Parathyroid adenoma (tissue), 2 donors: Measurements from ENCODE around the gene GPC6.

Source experiments
- H2AFZ ChIP-seq: fragments of 300-600 bp; sonication (generic); one replicate; pipeline ENCODE4 v1.7.0; 2017; ENCODE audit warnings: antibody characterized with exemption, mild to moderate bottlenecking
- H3K27ac ChIP-seq: fragments of 300-600 bp; sonication (generic); one replicate; pipeline ENCODE4 v1.7.0; 2017
- H3K27me3 ChIP-seq: fragments of 300-600 bp; sonication (generic); one replicate; pipeline ENCODE4 v1.7.0; 2017; ENCODE audit warnings: low read length; ENCODE audit not compliant: control insufficient read depth, insufficient read depth
- H3K36me3 ChIP-seq: fragments of 300-600 bp; sonication (generic); one replicate; pipeline ENCODE4 v1.7.0; 2017; ENCODE audit warnings: low read length; ENCODE audit not compliant: control insufficient read depth, insufficient read depth
- H3K4me1 ChIP-seq: fragments of 300-600 bp; sonication (generic); one replicate; pipeline ENCODE4 v1.7.0; 2017; ENCODE audit warnings: control low read depth
- H3K4me2 ChIP-seq: fragments of 300-600 bp; sonication (generic); one replicate; pipeline ENCODE4 v1.7.0; 2017; ENCODE audit warnings: low read length
- H3K4me3 ChIP-seq: fragments of 300-600 bp; sonication (generic); one replicate; pipeline ENCODE4 v1.7.0; 2017; ENCODE audit warnings: low read depth, low read length
- H3K79me2 ChIP-seq: fragments of 300-600 bp; sonication (generic); one replicate; pipeline ENCODE4 v1.7.0; 2017; ENCODE audit warnings: control low read depth
- H3K9ac ChIP-seq: fragments of 300-600 bp; sonication (generic); one replicate; pipeline ENCODE4 v1.7.0; 2017; ENCODE audit warnings: mild to moderate bottlenecking
- H3K9me3 ChIP-seq: fragments of 300-600 bp; sonication (generic); one replicate; pipeline ENCODE4 v1.7.0; 2017; ENCODE audit warnings: low read length; ENCODE audit not compliant: control insufficient read depth
- CTCF ChIP-seq: fragments of 300-600 bp; sonication (generic); IDR thresholded peaks from one replicate; pipeline ENCODE4 v1.7.0; 2017; ENCODE audit warnings: antibody characterized with exemption, mild to moderate bottlenecking
- donor health status: primary hyperparathyroidism.

GPC6 gene

GRCh38 chr13:93686399-93686798, 459.8 kb downstream of the GPC6 start:
- no peaks in the 10 kb centered on the region for H3K9me3 ChIP-seq
- no peak overlapping the region for H3K4me2 ChIP-seq
- TF ChIP-seq CTCF: no peak
- H3K79me2 ChIP-seq: no peaks in the 10 kb centered on the region
- H2AFZ ChIP-seq: no peak overlapping the region
- no peak overlapping the region for H3K27ac ChIP-seq
- no peaks in the 10 kb centered on the region for H3K36me3 ChIP-seq
- H3K9ac ChIP-seq: no peak overlapping the region
- H3K4me3 ChIP-seq: no peak overlapping the region
- H3K4me1 ChIP-seq: no peaks in the 10 kb centered on the region
- no peaks in the 10 kb centered on the region for H3K27me3 ChIP-seq

GRCh38 chr13:93687261-93687660, 460.7 kb downstream of the GPC6 start:
- Histone ChIP-seq H3K27me3 (no peaks in the 10 kb centered on the region), H3K79me2 (no peaks in the 10 kb centered on the region), H3K9ac (no peak overlapping the region), H3K4me2 (no peak overlapping the region), H2AFZ (no peak overlapping the region), H3K27ac (no peak overlapping the region), H3K9me3 (no peaks in the 10 kb centered on the region), H3K36me3 (no peaks in the 10 kb centered on the region), H3K4me3 (no peak overlapping the region), H3K4me1 (no peaks in the 10 kb centered on the region)
- TF ChIP-seq CTCF: no peak

- no peak for TF ChIP-seq CTCF
Observed at GRCh38 chr13:93689333-93689732, 462.7 kb downstream of the GPC6 start.

GRCh38 chr13:93690139-93690538, 463.5 kb downstream of the GPC6 start:
- Histone ChIP-seq H3K4me1 (no peaks in the 10 kb centered on the region), H3K4me3 (no peak overlapping the region), H3K27me3 (no peaks in the 10 kb centered on the region), H3K9me3 (no peaks in the 10 kb centered on the region), H3K36me3 (no peaks in the 10 kb centered on the region), H3K9ac (no peak overlapping the region), H2AFZ (no peak overlapping the region), H3K79me2 (no peaks in the 10 kb centered on the region), H3K4me2 (no peak overlapping the region), H3K27ac (no peak overlapping the region)
- TF ChIP-seq CTCF: no peak

More at GRCh38 chr13:93689333-93689732, 462.7 kb downstream of the GPC6 start:
- Histone ChIP-seq H3K4me1 (no peaks in the 10 kb centered on the region), H3K9me3 (no peaks in the 10 kb centered on the region), H3K27ac (no peak overlapping the region), H3K4me2 (no peak overlapping the region), H3K36me3 (no peaks in the 10 kb centered on the region), H3K9ac (no peak overlapping the region), H2AFZ (no peak overlapping the region), H3K4me3 (no peak overlapping the region), H3K27me3 (no peaks in the 10 kb centered on the region), H3K79me2 (no peaks in the 10 kb centered on the region)

- H3K4me1 ChIP-seq: no peaks in the 10 kb centered on the region
- no peaks in the 10 kb centered on the region for H3K36me3 ChIP-seq
- no peaks in the 10 kb centered on the region for H3K9me3 ChIP-seq
- H3K27ac ChIP-seq: no peak overlapping the region
- H2AFZ ChIP-seq: no peak overlapping the region
- no peaks in the 10 kb centered on the region for H3K27me3 ChIP-seq
- TF ChIP-seq CTCF: no peak
- no peak overlapping the region for H3K4me3 ChIP-seq
- no peak overlapping the region for H3K4me2 ChIP-seq
- no peaks in the 10 kb centered on the region for H3K79me2 ChIP-seq
- H3K9ac ChIP-seq: no peak overlapping the region
Observed at GRCh38 chr13:93698016-93698613, 471.5 kb downstream of the GPC6 start.
